ENCODE data around the gene ASAP2.
A peak's percentile ranks its signal among the peaks of the same experiment; 100 is the strongest.

The ASAP2 gene

GRCh38 chr2:9205963-9206948 is at the start of gene ASAP2:
Gene ASAP2, plus strand, starts transcription at chr2:9206812. Its CDS starts 293 bp downstream, at chr2:9207105.
- Histone ChIP-seq H3K9ac (ENCODE audit: low read depth in 1 of 2, low read length in 2 of 2) (peak within 1 kb of the TSS; percentile 51 to 84), H3K4me1 (ENCODE audit: control insufficient read depth in 1 of 2, insufficient read depth in 2 of 2, low read length in 2 of 2) (peaks cover 33 to 40% of the 10 kb centered on the region in 2 donors), H3K4me3 (ENCODE audit: low read depth in 1 of 2, low read length in 2 of 2) (peak within 1 kb of the TSS; percentile 73 to 79), H3K36me3 (ENCODE audit: control insufficient read depth in 1 of 2, insufficient read depth in 2 of 2, low read length in 2 of 2) (no peaks in the 10 kb centered on the region), H3K27ac (ENCODE audit: low read depth, low read length) (peak within 1 kb of the TSS; percentile 81), H3K9me3 (ENCODE audit: control insufficient read depth in 1 of 2, low read length in 2 of 2) (no peaks in the 10 kb centered on the region), H3K27me3 (ENCODE audit: control insufficient read depth in 1 of 2, insufficient read depth in 2 of 2, low read length in 2 of 2) (no peaks in the 10 kb centered on the region)

- no peak overlapping the region for H3K4me3 ChIP-seq (ENCODE audit: low read depth in 1 of 2, low read length in 2 of 2)
- H3K9me3 ChIP-seq (ENCODE audit: control insufficient read depth in 1 of 2, low read length in 2 of 2) = peaks cover 0 to 1% of the 10 kb centered on the region in 2 donors
- H3K9ac ChIP-seq (ENCODE audit: low read depth in 1 of 2, low read length in 2 of 2) = no peak overlapping the region
- no peaks in the 10 kb centered on the region for H3K27me3 ChIP-seq (ENCODE audit: control insufficient read depth in 1 of 2, insufficient read depth in 2 of 2, low read length in 2 of 2)
- no peaks in the 10 kb centered on the region for H3K36me3 ChIP-seq (ENCODE audit: control insufficient read depth in 1 of 2, insufficient read depth in 2 of 2, low read length in 2 of 2)
- no peak overlapping the region for H3K27ac ChIP-seq (ENCODE audit: low read depth, low read length)
- H3K4me1 ChIP-seq (ENCODE audit: control insufficient read depth in 1 of 2, insufficient read depth in 2 of 2, low read length in 2 of 2) = no peaks in the 10 kb centered on the region
Observed at GRCh38 chr2:9158786-9159779, 47.5 kb upstream of the ASAP2 start.

- H3K27ac ChIP-seq (ENCODE audit: low read depth, low read length) = no peak overlapping the region
- H3K4me1 ChIP-seq (ENCODE audit: control insufficient read depth in 1 of 2, insufficient read depth in 2 of 2, low read length in 2 of 2) = no peaks in the 10 kb centered on the region
- H3K36me3 ChIP-seq (ENCODE audit: control insufficient read depth in 1 of 2, insufficient read depth in 2 of 2, low read length in 2 of 2) = no peaks in the 10 kb centered on the region
- no peaks in the 10 kb centered on the region for H3K9me3 ChIP-seq (ENCODE audit: control insufficient read depth in 1 of 2, low read length in 2 of 2)
- no peak overlapping the region for H3K4me3 ChIP-seq (ENCODE audit: low read depth in 1 of 2, low read length in 2 of 2)
- no peaks in the 10 kb centered on the region for H3K27me3 ChIP-seq (ENCODE audit: control insufficient read depth in 1 of 2, insufficient read depth in 2 of 2, low read length in 2 of 2)
- H3K9ac ChIP-seq (ENCODE audit: low read depth in 1 of 2, low read length in 2 of 2) = no peak overlapping the region
Observed at GRCh38 chr2:9160732-9161131, 45.9 kb upstream of the ASAP2 start.

- Histone ChIP-seq H3K4me1 (ENCODE audit: control insufficient read depth in 1 of 2, insufficient read depth in 2 of 2, low read length in 2 of 2) (peaks cover 0 to 4% of the 10 kb centered on the region in 2 donors), H3K27ac (ENCODE audit: low read depth, low read length) (no peak overlapping the region), H3K36me3 (ENCODE audit: control insufficient read depth in 1 of 2, insufficient read depth in 2 of 2, low read length in 2 of 2) (no peaks in the 10 kb centered on the region), H3K9me3 (ENCODE audit: control insufficient read depth in 1 of 2, low read length in 2 of 2) (no peaks in the 10 kb centered on the region), H3K4me3 (ENCODE audit: low read depth in 1 of 2, low read length in 2 of 2) (no peak overlapping the region), H3K9ac (ENCODE audit: low read depth in 1 of 2, low read length in 2 of 2) (no peak overlapping the region), H3K27me3 (ENCODE audit: control insufficient read depth in 1 of 2, insufficient read depth in 2 of 2, low read length in 2 of 2) (no peaks in the 10 kb centered on the region)
Observed at GRCh38 chr2:9162841-9163240, 43.8 kb upstream of the ASAP2 start.

GRCh38 chr2:9163306-9164111 is 43.1 kb upstream of the ASAP2 start:
- H3K9ac ChIP-seq (ENCODE audit: low read depth in 1 of 2, low read length in 2 of 2) = no peak overlapping the region
- H3K4me1 ChIP-seq (ENCODE audit: control insufficient read depth in 1 of 2, insufficient read depth in 2 of 2, low read length in 2 of 2) = peaks cover 0 to 6% of the 10 kb centered on the region in 2 donors
- no peaks in the 10 kb centered on the region for H3K27me3 ChIP-seq (ENCODE audit: control insufficient read depth in 1 of 2, insufficient read depth in 2 of 2, low read length in 2 of 2)
- H3K9me3 ChIP-seq (ENCODE audit: control insufficient read depth in 1 of 2, low read length in 2 of 2) = no peaks in the 10 kb centered on the region
- no peak overlapping the region for H3K27ac ChIP-seq (ENCODE audit: low read depth, low read length)
- no peaks in the 10 kb centered on the region for H3K36me3 ChIP-seq (ENCODE audit: control insufficient read depth in 1 of 2, insufficient read depth in 2 of 2, low read length in 2 of 2)
- no peak overlapping the region for H3K4me3 ChIP-seq (ENCODE audit: low read depth in 1 of 2, low read length in 2 of 2)

GRCh38 chr2:9164112-9164608 is 42.5 kb upstream of the ASAP2 start:
- H3K4me3 ChIP-seq (ENCODE audit: low read depth in 1 of 2, low read length in 2 of 2) = no peak overlapping the region
- no peak overlapping the region for H3K27ac ChIP-seq (ENCODE audit: low read depth, low read length)
- H3K9ac ChIP-seq (ENCODE audit: low read depth in 1 of 2, low read length in 2 of 2) = no peak overlapping the region
- no peaks in the 10 kb centered on the region for H3K27me3 ChIP-seq (ENCODE audit: control insufficient read depth in 1 of 2, insufficient read depth in 2 of 2, low read length in 2 of 2)
- H3K36me3 ChIP-seq (ENCODE audit: control insufficient read depth in 1 of 2, insufficient read depth in 2 of 2, low read length in 2 of 2) = no peaks in the 10 kb centered on the region
- H3K4me1 ChIP-seq (ENCODE audit: control insufficient read depth in 1 of 2, insufficient read depth in 2 of 2, low read length in 2 of 2) = peaks cover 0 to 6% of the 10 kb centered on the region in 2 donors
- no peaks in the 10 kb centered on the region for H3K9me3 ChIP-seq (ENCODE audit: control insufficient read depth in 1 of 2, low read length in 2 of 2)

- H3K9ac ChIP-seq (ENCODE audit: low read depth in 1 of 2, low read length in 2 of 2) = no peak overlapping the region
- H3K27me3 ChIP-seq (ENCODE audit: control insufficient read depth in 1 of 2, insufficient read depth in 2 of 2, low read length in 2 of 2) = no peaks in the 10 kb centered on the region
- no peak overlapping the region for H3K4me3 ChIP-seq (ENCODE audit: low read depth in 1 of 2, low read length in 2 of 2)
- peaks cover 11 to 16% of the 10 kb centered on the region in 2 donors for H3K4me1 ChIP-seq (ENCODE audit: control insufficient read depth in 1 of 2, insufficient read depth in 2 of 2, low read length in 2 of 2)
- no peaks in the 10 kb centered on the region for H3K9me3 ChIP-seq (ENCODE audit: control insufficient read depth in 1 of 2, low read length in 2 of 2)
- no peaks in the 10 kb centered on the region for H3K36me3 ChIP-seq (ENCODE audit: control insufficient read depth in 1 of 2, insufficient read depth in 2 of 2, low read length in 2 of 2)
- no peak overlapping the region for H3K27ac ChIP-seq (ENCODE audit: low read depth, low read length)
Observed at GRCh38 chr2:9165625-9166024, 41.0 kb upstream of the ASAP2 start.

- Histone ChIP-seq H3K27ac (ENCODE audit: low read depth, low read length) (no peak overlapping the region), H3K4me3 (ENCODE audit: low read depth in 1 of 2, low read length in 2 of 2) (no peak overlapping the region), H3K9me3 (ENCODE audit: control insufficient read depth in 1 of 2, low read length in 2 of 2) (no peaks in the 10 kb centered on the region), H3K4me1 (ENCODE audit: control insufficient read depth in 1 of 2, insufficient read depth in 2 of 2, low read length in 2 of 2) (peaks cover 14 to 22% of the 10 kb centered on the region in 2 donors), H3K9ac (ENCODE audit: low read depth in 1 of 2, low read length in 2 of 2) (no peak overlapping the region), H3K27me3 (ENCODE audit: control insufficient read depth in 1 of 2, insufficient read depth in 2 of 2, low read length in 2 of 2) (no peaks in the 10 kb centered on the region), H3K36me3 (ENCODE audit: control insufficient read depth in 1 of 2, insufficient read depth in 2 of 2, low read length in 2 of 2) (no peaks in the 10 kb centered on the region)
Observed at GRCh38 chr2:9166579-9167377, 39.8 kb upstream of the ASAP2 start.
